ENCODE results near the gene PACSIN1. TPM values are rescaled to one million over a fixed set of nuclear protein-coding genes. Genes with fewer than 3 reads are reported as not detected.

Gene PACSIN1
- total and polyA plus RNA-seq, 2 donors (not counting 3 experiments of a cell fraction or from before 2014, with no cell fraction given), result 0.03 TPM; not detected in 1

GRCh38 chr6:34549026-34549803 is 83.3 kb downstream of the PACSIN1 start:
- Histone ChIP-seq H3K27ac (ENCODE audit: insufficient read depth, low read depth, low read length) (no peak overlapping the region), H3K9me3 (replicated peaks; ENCODE audit: control insufficient read depth, insufficient read depth, low read length) (no peaks in the 10 kb centered on the region), H3K4me1 (ENCODE audit: control insufficient read depth, extremely low read depth, insufficient read depth, low read length) (no peaks in the 10 kb centered on the region), H4K20me1 (replicated peaks; ENCODE audit: control insufficient read depth, extremely low read depth, insufficient read depth, low read length) (no peaks in the 10 kb centered on the region), H3K4me3 (replicated peaks in 1 of 3; ENCODE audit: insufficient read depth in 1 of 3, low read depth in 1 of 3, low read length in 3 of 3) (no peak overlapping the region), H3K79me2 (ENCODE audit: control insufficient read depth, insufficient read depth, low read length) (no peaks in the 10 kb centered on the region), H3K36me3 (ENCODE audit: control insufficient read depth in 2 of 2, extremely low read depth in 1 of 2, insufficient read depth in 2 of 2, low read length in 2 of 2) (no peaks in the 10 kb centered on the region), H2AFZ (ENCODE audit: low read depth, low read length) (no peak overlapping the region), H3K27me3 (ENCODE audit: control insufficient read depth in 2 of 2, insufficient read depth in 2 of 2, low read length in 2 of 2) (no peaks in the 10 kb centered on the region), H3K9me1 (replicated peaks; ENCODE audit: control insufficient read depth, extremely low read depth, insufficient read depth, low read length) (no peaks in the 10 kb centered on the region), H3K4me2 (ENCODE audit: insufficient read depth, low read length) (no peak overlapping the region), H3K9ac (replicated peaks; ENCODE audit: extremely low read depth, insufficient read depth, low read length) (no peak overlapping the region)
- FAIRE-seq (no peak), DNase-seq (ENCODE audit: low read depth, low spot score) (no peak)
- BruUV-seq (replicated peaks), result no TSS peak
- dilution Hi-C loops (cut with MboI; ENCODE audit: extremely low pct_ligation_motif_present, low sequenced_read_pairs) (no loop called here), intact Hi-C loops (cut with micrococcal nuclease) (no loop called here)
- no peak for TF ChIP-seq FOS (IDR thresholded peaks at IDR 0.05; ENCODE audit: borderline replicate concordance, insufficient read depth, low read length)
- TF ChIP-seq GATA2 (IDR thresholded peaks at IDR 0.05; ENCODE audit: insufficient read depth, insufficient read length, low read depth, low read length), result no peak
- no peak for TF ChIP-seq CTCF (IDR thresholded peaks at IDR 0.05; ENCODE audit: extremely low read depth in 1 of 2, insufficient read depth in 1 of 2, low read depth in 1 of 2, low read length in 2 of 2)
- TF ChIP-seq POLR2AphosphoS5 (IDR thresholded peaks at IDR 0.05; ENCODE audit: insufficient read depth, low read depth, low read length), result no peak
- TF ChIP-seq MYC (IDR thresholded peaks at IDR 0.05; ENCODE audit: low read depth, low read length), result no peak
- TF ChIP-seq JUN (IDR thresholded peaks at IDR 0.05; ENCODE audit: borderline replicate concordance, insufficient read depth, insufficient read length, low read depth), result no peak
- no peak for TF ChIP-seq POLR2A (IDR thresholded peaks at IDR 0.05; ENCODE audit: low read depth, low read length)
- TF ChIP-seq EZH2 (IDR thresholded peaks at IDR 0.05; ENCODE audit: borderline replicate concordance, low read depth, low read length, severe bottlenecking), result no peak
- TF ChIP-seq, protein P1, sequence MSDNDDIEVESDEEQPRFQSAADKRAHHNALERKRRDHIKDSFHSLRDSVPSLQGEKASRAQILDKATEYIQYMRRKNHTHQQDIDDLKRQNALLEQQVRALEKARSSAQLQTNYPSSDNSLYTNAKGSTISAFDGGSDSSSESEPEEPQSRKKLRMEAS (IDR thresholded peaks at IDR 0.05; ENCODE audit: insufficient read depth, insufficient read length), result no peak
- CTCF ChIA-PET, result interaction anchor here (0.8 kb wide), 1 partner anchor 89 kb away, joined by 3 read pairs; no protein-coding TSS in a partner anchor
- POLR2A ChIA-PET, result no interaction called here

Data from endothelial cell of umbilical vein (primary cell).